Fibroblast of skin of left quadriceps (primary cell): Measurements from ENCODE around the gene PNPT1.
"Not testable (repeated sequence)": the region's sequence is repeated elsewhere in the genome, so short reads cannot be mapped to it uniquely, and the experiment has no call there.

Source experiments
- DNase-seq, 2 experiments: peaks; one replicate each; pipeline ENCODE4 v3.0.0-alpha.2; 2013; ENCODE audit warnings: low read depth in 2 of 2

PNPT1 gene

DNA sequence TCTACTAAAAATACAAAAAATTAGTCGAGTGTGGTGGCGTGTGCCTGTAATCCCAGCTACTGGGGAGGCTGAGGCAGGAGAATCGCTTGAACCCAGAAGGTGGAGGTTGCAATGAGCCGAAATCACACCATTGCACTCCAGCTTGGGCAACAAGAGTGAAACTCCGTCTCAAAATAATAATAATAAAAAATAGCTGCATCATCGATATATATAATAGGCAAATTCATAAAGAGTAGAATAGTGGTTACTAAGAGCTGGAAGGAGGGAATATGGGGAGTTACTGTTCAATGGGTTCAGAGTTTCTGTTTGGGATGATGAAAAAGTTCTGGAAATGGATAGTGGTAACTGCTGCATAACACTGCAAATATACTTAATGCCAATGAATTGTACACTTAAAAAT, 96.8 kb downstream of the PNPT1 start:
- DNase-seq, result not testable (repeated sequence)

- no peak for DNase-seq
These were observed 98.1 kb downstream of the PNPT1 start for GRCh38 chr2:55595536-55595935.

GRCh38 chr2:55592130-55592529, 101.5 kb downstream of the PNPT1 start:
- no peak for DNase-seq

GRCh38 chr2:55590810-55591440, 102.7 kb downstream of the PNPT1 start:
- DNase-seq, result peak; percentile 32 to 39

- DNase-seq, result peak; percentile 13 to 21
These were observed 108.1 kb downstream of the PNPT1 start for GRCh38 chr2:55585451-55586080.
